Parietal lobe (tissue), 2 donors: ENCODE data around the gene L3MBTL1. TPM values are rescaled to one million over a fixed set of nuclear protein-coding genes. Genes with fewer than 3 reads are reported as not detected.

Experiments
- small RNA-seq: library from RNA; depleted of rRNA; stranded (forward); fragments of <200 nt; gene quantifications from one replicate; pipeline ENCODE3, GENCODE V24; 2014; ENCODE audit warnings: low replicate concordance
- total RNA-seq: library from RNA; depleted of rRNA; stranded (reverse); fragments of >200 nt; gene quantifications from one replicate; pipeline ENCODE4 v1.2.3, GENCODE V29; 2014

Gene L3MBTL1
- 79.5 TPM for total RNA-seq

GRCh38 chr20:43507150-43508080 is at the start of gene L3MBTL1:
Gene L3MBTL1 (plus strand): TSS chr20:43507697. CDS start chr20:43513504, 5,807 bp downstream.

GRCh38 chr20:43558412-43559146 is 51.1 kb downstream of the L3MBTL1 start, which contains the start of gene SGK2:
Gene SGK2 (plus strand): TSS chr20:43559027. CDS start chr20:43566496, 7,469 bp downstream.

GRCh38 chr20:43590392-43591303 is 83.2 kb downstream of the L3MBTL1 start, which contains the start of gene IFT52:
Gene IFT52 (plus strand): TSS chr20:43590937. CDS start chr20:43594699, 3,762 bp downstream.

Small RNA genes lying within 50 kb of the gene (small RNA-seq; reads per million reads assigned to genes)
- not detected for gene RNU6-1251P

Other genes with a start within 250 kb of the L3MBTL1 start
- gene SRSF6, start 49.8 kb upstream of the L3MBTL1 start, total RNA-seq, result 63.2 TPM
- 3.1 TPM for gene SGK2, start 51.3 kb downstream of the L3MBTL1 start, total RNA-seq
- 52.0 TPM for gene IFT52, start 83.2 kb downstream of the L3MBTL1 start, total RNA-seq
- 2.2 TPM for gene MYBL2, start 159.4 kb downstream of the L3MBTL1 start, total RNA-seq
- gene GTSF1L, start 219.3 kb downstream of the L3MBTL1 start, total RNA-seq, result not detected